NT2/D1 (cell line): ENCODE data around the gene SENP3.

Experiments used
- DNase-seq: peaks from one replicate; pipeline ENCODE4 v3.0.0-alpha.2; 2011; ENCODE audit warnings: low read depth, low spot score
- H3K27me3 ChIP-seq: 2 replicates; pipeline ENCODE4 v1.6.0; 2011; ENCODE audit warnings: mild to moderate bottlenecking; ENCODE audit not compliant: insufficient read length, insufficient read depth
- H3K36me3 ChIP-seq: 2 replicates; pipeline ENCODE4 v1.6.1; 2011; ENCODE audit warnings: mild to moderate bottlenecking, low read length, mixed read lengths; ENCODE audit not compliant: insufficient read depth, insufficient read length
- H3K4me1 ChIP-seq: 2 replicates; pipeline ENCODE4 v1.5.1; 2011; ENCODE audit not compliant: insufficient read depth, insufficient read length
- H3K4me3 ChIP-seq: 2 replicates; pipeline ENCODE4 v1.5.1; 2011; ENCODE audit warnings: low read depth; ENCODE audit not compliant: insufficient read length
- H3K9ac ChIP-seq: 2 replicates; pipeline ENCODE4 v1.6.0; 2011; ENCODE audit warnings: low read depth; ENCODE audit not compliant: insufficient read length
- H3K9me3 ChIP-seq: 2 replicates; pipeline ENCODE4 v1.5.1; 2011; ENCODE audit warnings: mild to moderate bottlenecking, low read length; ENCODE audit not compliant: insufficient read depth
- SUZ12 ChIP-seq: IDR thresholded peaks from 2 replicates; pipeline ENCODE4 v1.6.1; 2011; ENCODE audit not compliant: insufficient read length, insufficient read depth; ENCODE audit errors: extremely low read depth
- YY1 ChIP-seq: IDR thresholded peaks from 2 replicates; pipeline ENCODE4 v1.6.1; 2011; ENCODE audit not compliant: insufficient read length, insufficient read depth
- ZNF274 ChIP-seq: IDR thresholded peaks from 2 replicates; pipeline ENCODE4 v1.6.1; 2011; ENCODE audit warnings: mild to moderate bottlenecking, low read depth, low read length

Gene SENP3

DNA sequence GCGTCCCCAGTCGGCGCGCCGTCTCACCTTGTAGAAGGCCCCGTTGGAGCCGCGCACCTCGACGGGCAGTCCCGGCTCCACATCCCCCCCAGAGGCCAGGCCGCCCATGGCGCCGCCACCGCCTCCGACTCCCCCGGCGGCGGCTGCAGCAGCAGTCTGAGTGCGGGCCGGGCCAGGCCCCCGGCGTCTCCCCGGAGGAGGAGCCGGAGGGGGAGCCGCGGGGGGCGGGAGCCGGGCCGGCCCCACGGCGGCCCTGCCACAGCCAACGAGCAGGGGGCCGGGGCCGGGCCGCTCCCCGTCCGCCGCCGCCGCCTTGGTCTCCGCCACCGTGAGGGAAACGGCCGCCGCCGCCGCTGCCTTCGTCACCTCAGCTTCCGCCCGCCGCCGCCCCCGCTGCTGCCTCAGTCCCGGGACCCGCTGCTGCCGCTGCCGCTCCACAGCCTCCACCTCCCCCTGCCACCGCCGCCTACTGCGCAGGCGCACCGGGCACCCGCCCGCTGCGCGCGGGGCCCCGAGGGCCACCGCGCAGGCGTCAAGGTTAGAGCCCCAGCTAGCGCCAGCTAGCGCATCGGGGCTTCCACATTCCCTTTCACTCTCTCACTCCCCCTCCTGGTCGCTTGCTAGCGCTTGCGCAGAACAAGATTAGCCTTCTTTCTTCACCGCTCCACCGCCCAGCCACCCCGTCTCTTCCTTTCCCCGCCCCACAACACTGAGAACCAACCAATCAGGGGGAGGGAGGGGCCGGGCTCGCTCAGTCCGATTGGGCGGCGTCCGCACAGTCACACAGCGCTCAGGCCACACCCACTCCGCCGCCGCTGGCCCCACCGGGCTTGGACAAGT is 52.9 kb downstream of the SENP3 start, which contains the start of gene FXR2:
Gene FXR2, minus strand, starts transcription at position 473 of the 840 bp plus-strand sequence. Its CDS starts 365 bp downstream, at position 108.
- Histone ChIP-seq H3K9me3 (no peaks in the 10 kb centered on the region), H3K4me3 (peak within 1 kb of the TSS; percentile 74), H3K9ac (peak within 1 kb of the TSS; percentile 80), H3K4me1 (no peaks in the 10 kb centered on the region), H3K27me3 (no peaks in the 10 kb centered on the region), H3K36me3 (peaks cover 20% of the 10 kb centered on the region)
- no peak for TF ChIP-seq YY1
- no peak for TF ChIP-seq SUZ12
- TF ChIP-seq ZNF274 = no peak
- DNase-seq = peak; percentile 98

DNA sequence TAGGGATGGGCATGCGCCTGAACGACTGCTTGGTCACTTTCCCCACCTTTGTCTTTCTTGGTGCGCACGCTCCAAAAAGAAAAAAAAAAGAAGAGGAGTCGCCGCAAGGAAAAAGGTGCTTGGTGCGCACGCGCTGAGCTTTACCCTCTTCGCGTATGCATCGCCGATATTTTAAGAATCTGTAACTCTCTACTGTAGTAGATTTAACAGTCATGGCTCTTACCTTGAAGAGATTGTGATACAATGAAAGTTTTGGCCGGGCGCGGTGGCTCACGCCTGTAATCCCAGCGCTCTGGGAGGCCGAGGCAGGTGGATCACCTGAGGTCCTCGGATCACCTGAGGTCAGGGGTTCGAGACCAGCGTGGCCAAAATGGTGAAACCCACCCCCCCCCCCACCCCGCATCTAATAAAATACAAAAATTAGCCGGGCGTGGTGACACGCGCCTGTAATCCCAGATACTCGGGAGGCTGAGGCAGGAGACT is 53.6 kb downstream of the SENP3 start:
- Histone ChIP-seq H3K36me3 (peaks cover 16% of the 10 kb centered on the region), H3K27me3 (no peaks in the 10 kb centered on the region), H3K4me3 (no peak overlapping the region), H3K4me1 (no peaks in the 10 kb centered on the region), H3K9me3 (no peaks in the 10 kb centered on the region), H3K9ac (no peak overlapping the region)
- DNase-seq = no peak
- no peak for TF ChIP-seq YY1
- TF ChIP-seq SUZ12 = no peak
- TF ChIP-seq ZNF274 = no peak

DNA sequence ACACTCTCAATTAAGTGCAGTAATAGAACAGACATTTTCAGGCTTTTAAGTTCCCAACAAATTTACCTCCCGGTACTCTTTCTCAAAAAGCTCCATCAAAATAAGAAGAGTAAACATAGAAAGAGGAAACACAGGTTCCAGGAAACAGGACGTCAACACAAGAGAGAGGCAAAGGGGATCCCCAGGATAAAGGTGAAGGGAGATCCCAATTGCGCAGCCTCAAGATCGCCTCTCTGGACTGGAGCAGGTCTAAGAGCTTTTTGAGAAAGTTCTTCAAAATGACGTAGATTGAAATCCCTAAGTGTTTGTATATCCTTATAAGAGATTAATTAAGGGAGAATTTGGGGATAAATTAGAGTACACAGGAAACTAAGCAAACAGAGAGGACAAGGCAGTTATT is 56.9 kb downstream of the SENP3 start:
- no peak for DNase-seq
- H3K36me3 ChIP-seq = no peaks in the 10 kb centered on the region
- no peak overlapping the region for H3K9ac ChIP-seq
- TF ChIP-seq YY1 = no peak
- no peak for TF ChIP-seq SUZ12
- no peak for TF ChIP-seq ZNF274
- H3K4me1 ChIP-seq = no peaks in the 10 kb centered on the region
- H3K4me3 ChIP-seq = no peak overlapping the region
- no peaks in the 10 kb centered on the region for H3K27me3 ChIP-seq
- no peaks in the 10 kb centered on the region for H3K9me3 ChIP-seq

DNA sequence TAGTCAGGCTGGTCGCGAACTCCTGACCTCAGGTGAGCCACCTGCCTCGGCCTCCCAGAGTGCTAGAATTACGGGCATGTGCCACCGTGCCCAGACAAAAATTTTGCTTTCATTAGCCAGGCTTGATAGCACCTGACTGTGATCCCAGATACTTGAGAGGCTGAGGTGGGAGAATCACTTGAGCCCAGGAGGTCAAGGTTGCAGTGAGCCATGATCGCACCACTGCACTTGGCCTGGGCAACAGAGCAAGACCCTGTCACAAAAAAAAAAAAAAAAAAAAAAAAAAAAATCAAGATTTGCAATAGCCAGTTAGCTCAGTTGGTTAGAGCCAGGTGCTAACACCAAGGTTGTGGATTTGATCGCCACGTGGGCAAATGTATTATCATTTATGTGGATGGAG is 59.1 kb downstream of the SENP3 start:
- Histone ChIP-seq H3K4me1 (no peaks in the 10 kb centered on the region), H3K9ac (no peak overlapping the region), H3K4me3 (no peak overlapping the region), H3K9me3 (no peaks in the 10 kb centered on the region), H3K27me3 (no peaks in the 10 kb centered on the region), H3K36me3 (no peaks in the 10 kb centered on the region)
- no peak for DNase-seq
- no peak for TF ChIP-seq SUZ12
- no peak for TF ChIP-seq YY1
- TF ChIP-seq ZNF274 = no peak
